ENCODE results near the gene HIBCH.
"Not testable (repeated sequence)": the region's sequence is repeated elsewhere in the genome, so short reads cannot be mapped to it uniquely, and the experiment has no call there.

HIBCH gene

DNA sequence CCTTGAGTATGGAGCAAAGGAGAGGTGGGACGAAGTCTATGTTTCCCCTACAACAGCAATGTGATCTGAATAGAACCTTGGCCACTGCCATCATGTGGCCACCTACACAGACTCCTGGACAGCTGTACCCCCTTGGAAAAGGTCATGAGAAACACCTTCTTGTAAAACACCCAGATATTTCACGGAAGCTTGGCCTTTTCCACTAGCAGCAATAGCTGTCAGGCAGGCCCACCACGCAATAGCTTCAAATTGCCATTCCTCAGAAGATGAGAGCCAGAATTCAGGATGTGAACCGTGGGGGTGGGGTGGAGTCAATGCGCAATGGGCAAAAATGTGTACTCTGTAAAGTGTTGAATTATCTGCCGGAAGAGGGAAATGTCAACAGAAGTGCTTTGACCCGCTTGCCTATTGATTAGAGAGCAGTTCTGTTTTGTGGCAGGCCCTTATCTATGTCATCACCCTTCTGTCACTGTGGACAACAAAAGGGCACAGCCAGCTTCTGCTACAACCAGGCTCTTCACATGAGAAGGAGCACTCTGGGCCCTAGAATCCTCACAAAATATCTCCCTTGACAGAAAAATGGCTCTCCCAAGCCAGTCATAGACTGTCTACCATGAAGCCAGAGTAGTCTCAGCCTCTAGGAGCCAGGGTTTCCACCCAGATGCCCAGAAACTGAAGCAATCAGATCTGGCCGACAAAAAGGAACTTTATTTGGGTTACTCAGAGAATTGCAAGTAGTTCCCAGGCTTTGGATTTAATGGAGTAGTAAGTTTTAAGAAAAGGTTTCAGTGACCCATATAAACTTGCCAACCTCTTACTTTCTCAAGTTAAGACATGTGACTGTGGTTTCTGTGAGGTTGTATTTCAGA, 33.3 kb upstream of the HIBCH start:
- H3K27me3 Mint-ChIP-seq, result no peaks in the 10 kb centered on the region
- H3K4me3 Mint-ChIP-seq, result no peak overlapping the region
- peaks cover 10% of the 10 kb centered on the region for H3K36me3 Mint-ChIP-seq (ENCODE audit: low read depth)
- no peak overlapping the region for H3K27ac Mint-ChIP-seq
- no peaks in the 10 kb centered on the region for H3K4me1 Mint-ChIP-seq (ENCODE audit: low read depth)
- no peaks in the 10 kb centered on the region for H3K9me3 Mint-ChIP-seq

DNA sequence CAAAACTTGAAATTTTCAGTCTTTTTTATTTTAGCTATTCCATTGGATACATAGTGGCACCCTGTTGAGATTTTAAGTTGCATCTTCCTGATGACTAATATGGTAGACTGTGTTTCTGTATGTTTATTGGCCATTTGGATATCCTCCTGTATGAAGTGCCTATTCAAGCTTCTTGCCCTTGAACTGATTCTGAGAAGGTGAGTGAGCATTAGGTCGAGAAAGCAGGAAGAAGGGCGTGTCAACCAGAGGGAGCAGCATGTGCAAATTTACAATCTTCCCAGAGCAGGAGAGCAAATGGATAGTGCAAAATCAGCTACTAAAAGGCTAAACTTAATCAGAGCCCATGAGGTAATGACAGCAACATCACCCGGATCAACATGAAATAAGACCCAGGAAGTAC, 32.3 kb upstream of the HIBCH start:
- H3K9me3 Mint-ChIP-seq, result no peaks in the 10 kb centered on the region
- H3K4me1 Mint-ChIP-seq (ENCODE audit: low read depth), result no peaks in the 10 kb centered on the region
- peaks cover 10% of the 10 kb centered on the region for H3K36me3 Mint-ChIP-seq (ENCODE audit: low read depth)
- no peak overlapping the region for H3K27ac Mint-ChIP-seq
- no peaks in the 10 kb centered on the region for H3K27me3 Mint-ChIP-seq
- no peak overlapping the region for H3K4me3 Mint-ChIP-seq

DNA sequence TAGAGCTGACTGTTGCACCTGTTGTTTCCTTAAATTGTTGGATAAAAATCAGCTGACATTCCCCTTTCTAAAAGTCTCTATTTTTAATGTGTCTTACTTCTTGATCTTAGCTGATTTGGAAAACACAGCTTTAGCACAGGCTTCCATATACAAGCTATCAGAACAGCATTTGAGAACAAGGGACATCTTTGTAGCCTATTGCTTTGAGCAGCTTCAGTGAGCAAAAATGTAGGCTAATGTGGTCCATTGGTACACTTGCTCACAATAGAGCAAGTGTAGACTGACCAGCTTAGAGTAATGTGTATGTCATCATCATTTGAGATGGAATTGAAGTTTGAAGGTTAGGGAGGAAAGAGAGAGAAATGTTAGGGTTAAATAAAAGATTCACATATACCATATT, 30.7 kb upstream of the HIBCH start:
- Mint-ChIP-seq H3K9me3 (no peaks in the 10 kb centered on the region), H3K4me3 (no peak overlapping the region), H3K4me1 (ENCODE audit: low read depth) (peaks cover 2% of the 10 kb centered on the region), H3K27ac (no peak overlapping the region), H3K27me3 (peaks cover 4% of the 10 kb centered on the region), H3K36me3 (ENCODE audit: low read depth) (peaks cover 10% of the 10 kb centered on the region)

DNA sequence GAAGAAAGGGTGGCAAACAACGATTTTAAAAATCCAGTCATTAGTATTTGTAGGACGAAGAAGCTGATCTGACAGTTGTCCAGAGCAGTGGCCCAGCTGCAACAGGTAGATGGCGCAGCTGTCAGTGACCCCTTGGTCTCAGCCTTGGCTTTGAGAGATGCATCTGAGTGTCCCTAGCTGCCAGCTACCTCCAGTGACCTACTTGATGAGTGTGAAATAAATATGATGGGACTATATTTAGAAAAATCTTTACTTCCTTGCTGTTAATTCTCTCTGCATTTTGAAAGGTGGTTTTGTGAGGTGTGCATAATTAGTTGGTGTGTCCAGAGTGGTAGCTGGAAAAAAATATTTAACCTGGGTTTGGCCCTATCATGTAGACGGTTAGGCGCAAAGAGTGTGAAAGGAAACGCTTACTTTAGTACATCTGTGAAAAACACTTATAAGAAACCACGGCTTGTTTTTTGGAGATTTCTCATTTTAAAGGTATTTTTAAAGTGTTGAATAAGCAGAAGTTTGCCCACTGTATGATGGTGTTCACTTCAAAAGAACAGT, 24.7 kb upstream of the HIBCH start:
- Mint-ChIP-seq H3K27me3 (peaks cover 4% of the 10 kb centered on the region), H3K4me3 (peak overlapping the region; percentile 86), H3K4me1 (ENCODE audit: low read depth) (peaks cover 22% of the 10 kb centered on the region), H3K36me3 (ENCODE audit: low read depth) (no peaks in the 10 kb centered on the region), H3K27ac (peak overlapping the region; percentile 84), H3K9me3 (no peaks in the 10 kb centered on the region)

DNA sequence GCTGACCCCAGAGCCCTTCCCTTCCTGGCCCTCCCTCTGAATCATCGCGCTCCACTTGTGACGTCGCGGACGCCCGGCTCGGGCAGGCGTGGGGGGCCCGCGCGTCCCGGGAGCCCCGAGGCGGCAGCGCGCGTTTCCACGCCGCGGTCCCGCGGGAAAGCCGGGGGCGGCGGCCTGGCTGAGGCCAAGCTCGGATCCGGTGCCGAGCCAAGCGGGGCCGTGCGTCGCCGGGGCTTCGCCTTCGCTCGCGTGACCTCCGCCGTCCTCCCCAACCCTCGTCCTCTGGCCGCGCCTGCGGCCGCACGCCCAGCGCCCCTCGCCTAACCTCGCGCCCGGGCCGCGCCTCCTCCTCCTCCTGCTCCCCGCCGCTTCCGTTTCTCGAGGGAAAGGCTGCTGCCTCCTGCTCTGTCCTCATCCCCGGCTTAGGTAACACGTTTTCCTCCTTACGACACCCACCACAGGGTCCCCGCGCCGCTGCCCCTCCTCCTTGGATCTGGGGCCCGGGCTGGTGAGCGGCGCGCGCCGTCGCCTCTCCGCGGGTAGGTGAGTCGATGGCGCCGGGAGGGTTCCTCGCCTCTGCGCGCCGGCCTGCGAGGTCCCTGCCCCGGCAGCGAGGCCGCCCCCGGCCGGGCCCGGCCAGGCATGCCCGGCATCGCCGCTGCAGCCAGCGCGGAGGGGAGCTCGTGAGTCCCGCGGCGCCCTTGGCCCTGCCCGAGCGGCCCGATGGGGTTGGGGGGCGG, 24.1 kb upstream of the HIBCH start, which contains the start of gene INPP1:
Gene INPP1 (plus strand): TSS at position 54 of the 740 bp plus-strand sequence. CDS start 16,514 bp downstream, outside the sequence.
- Mint-ChIP-seq H3K27me3 (peaks cover 4% of the 10 kb centered on the region), H3K36me3 (ENCODE audit: low read depth) (no peaks in the 10 kb centered on the region), H3K4me3 (peak within 1 kb of the TSS; percentile 86), H3K9me3 (no peaks in the 10 kb centered on the region), H3K27ac (peak within 1 kb of the TSS; percentile 86), H3K4me1 (ENCODE audit: low read depth) (peaks cover 22% of the 10 kb centered on the region)

DNA sequence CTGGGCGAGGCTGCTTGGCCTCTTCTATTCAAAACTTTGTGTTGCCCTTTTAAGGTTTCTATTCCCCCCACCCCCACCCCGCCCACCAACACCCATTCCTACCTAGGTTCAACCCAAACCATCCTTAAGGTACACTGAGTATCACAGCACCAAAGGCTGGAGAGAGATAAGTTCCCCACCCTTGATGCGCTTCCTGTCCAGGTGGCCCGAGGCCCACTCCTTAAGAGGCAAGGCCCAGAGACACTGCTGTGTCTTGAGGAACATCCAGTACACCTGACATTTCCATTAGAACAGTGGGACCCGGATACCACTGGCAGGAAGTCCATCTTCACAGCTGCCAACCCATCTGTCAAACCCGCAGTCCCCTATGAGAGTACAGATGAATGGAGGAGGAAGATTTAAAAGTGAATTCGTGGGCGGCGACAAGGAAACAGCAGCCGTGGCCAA, 23.5 kb upstream of the HIBCH start:
- Mint-ChIP-seq H3K36me3 (ENCODE audit: low read depth) (no peaks in the 10 kb centered on the region), H3K4me3 (peak overlapping the region; percentile 81), H3K27me3 (peaks cover 4% of the 10 kb centered on the region), H3K9me3 (no peaks in the 10 kb centered on the region), H3K4me1 (ENCODE audit: low read depth) (peaks cover 22% of the 10 kb centered on the region), H3K27ac (peak overlapping the region; percentile 86)

DNA sequence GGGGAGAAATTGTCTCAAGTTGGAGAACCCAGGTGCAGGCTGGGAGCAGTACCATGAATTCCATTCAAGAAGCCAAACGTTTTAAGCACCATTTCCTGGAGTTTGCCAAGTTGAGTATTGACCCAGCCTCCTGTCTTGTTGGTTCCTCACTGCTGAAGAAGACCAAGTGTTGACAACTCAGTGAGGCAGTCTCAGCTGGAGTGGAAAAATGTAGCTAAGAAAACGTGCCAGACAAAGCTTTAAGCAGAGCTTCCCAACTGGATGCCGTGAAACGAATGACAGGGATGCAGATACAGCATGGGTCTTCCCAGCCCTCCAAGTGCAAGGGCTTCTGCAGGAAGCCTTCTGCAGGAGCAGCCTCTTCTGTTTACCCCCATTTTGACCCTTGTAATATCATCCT, 23.0 kb upstream of the HIBCH start:
- peaks cover 22% of the 10 kb centered on the region for H3K4me1 Mint-ChIP-seq (ENCODE audit: low read depth)
- peak overlapping the region; percentile 36 for H3K27ac Mint-ChIP-seq
- H3K36me3 Mint-ChIP-seq (ENCODE audit: low read depth), result no peaks in the 10 kb centered on the region
- H3K27me3 Mint-ChIP-seq, result peaks cover 4% of the 10 kb centered on the region
- H3K9me3 Mint-ChIP-seq, result no peaks in the 10 kb centered on the region
- H3K4me3 Mint-ChIP-seq, result peak overlapping the region; percentile 81

DNA sequence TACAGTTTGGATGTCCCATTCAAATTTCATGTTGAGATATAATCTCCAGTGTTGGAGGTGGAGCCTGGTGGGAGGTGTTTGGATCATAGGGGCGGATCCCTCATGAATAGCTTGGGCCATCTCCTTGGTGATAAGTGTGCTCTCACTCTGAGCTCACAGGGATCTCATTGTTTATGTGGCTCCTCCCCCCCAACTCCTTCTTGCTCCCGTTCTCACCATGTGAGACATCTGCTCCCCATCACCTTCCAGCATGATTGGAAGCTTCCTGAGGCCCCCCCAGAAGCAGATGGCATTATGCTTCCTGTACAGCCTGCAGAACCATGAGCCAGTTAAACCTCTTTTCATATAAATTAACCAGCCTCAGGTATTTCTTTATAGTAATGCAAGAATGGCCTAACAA, 20.7 kb upstream of the HIBCH start:
- Mint-ChIP-seq H3K9me3 (no peaks in the 10 kb centered on the region), H3K27ac (no peak overlapping the region), H3K4me1 (ENCODE audit: low read depth) (peaks cover 19% of the 10 kb centered on the region), H3K27me3 (no peaks in the 10 kb centered on the region), H3K36me3 (ENCODE audit: low read depth) (no peaks in the 10 kb centered on the region), H3K4me3 (no peak overlapping the region)

DNA sequence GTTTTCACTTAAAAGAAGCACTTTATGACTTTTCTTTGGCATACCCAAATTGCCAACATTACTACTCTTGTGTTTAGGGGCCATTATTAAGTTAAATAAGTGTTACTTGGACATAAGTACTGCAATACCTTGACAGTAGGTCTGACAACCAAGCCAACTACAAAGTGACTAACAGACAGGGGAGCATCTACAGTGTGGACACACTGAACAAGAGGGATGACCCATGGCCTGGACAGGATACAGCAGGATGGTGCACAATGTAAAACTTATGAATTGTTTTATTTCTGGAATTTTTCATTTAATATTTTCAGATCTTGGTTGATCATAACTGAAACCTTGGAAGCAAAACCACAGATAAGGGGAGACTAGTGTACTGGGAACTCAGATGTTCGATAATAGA, 19.8 kb upstream of the HIBCH start:
- Mint-ChIP-seq H3K4me3 (no peak overlapping the region), H3K4me1 (ENCODE audit: low read depth) (peaks cover 12% of the 10 kb centered on the region), H3K36me3 (ENCODE audit: low read depth) (no peaks in the 10 kb centered on the region), H3K27ac (no peak overlapping the region), H3K9me3 (no peaks in the 10 kb centered on the region), H3K27me3 (no peaks in the 10 kb centered on the region)

DNA sequence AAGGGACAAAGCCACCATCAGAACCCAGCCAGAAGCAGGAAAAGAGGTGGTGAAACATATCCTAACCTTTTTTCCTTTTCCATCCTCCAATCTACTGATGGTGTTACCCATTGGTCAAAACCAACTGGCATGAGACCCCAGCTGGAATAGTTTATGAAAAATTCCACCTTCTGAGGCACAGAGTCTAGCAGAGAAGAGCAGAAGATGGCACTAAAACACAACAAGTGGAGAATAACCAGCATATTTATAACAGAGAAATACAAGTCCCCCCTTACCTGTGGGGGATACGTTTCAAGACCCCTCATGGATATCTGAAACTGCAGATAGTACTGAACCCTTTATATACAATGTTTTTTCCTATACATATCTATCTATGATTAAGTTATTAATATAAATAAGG, 18.8 kb upstream of the HIBCH start:
- H3K4me1 Mint-ChIP-seq (ENCODE audit: low read depth), result peaks cover 9% of the 10 kb centered on the region
- no peaks in the 10 kb centered on the region for H3K36me3 Mint-ChIP-seq (ENCODE audit: low read depth)
- no peaks in the 10 kb centered on the region for H3K27me3 Mint-ChIP-seq
- no peaks in the 10 kb centered on the region for H3K9me3 Mint-ChIP-seq
- no peak overlapping the region for H3K4me3 Mint-ChIP-seq
- H3K27ac Mint-ChIP-seq, result no peak overlapping the region

DNA sequence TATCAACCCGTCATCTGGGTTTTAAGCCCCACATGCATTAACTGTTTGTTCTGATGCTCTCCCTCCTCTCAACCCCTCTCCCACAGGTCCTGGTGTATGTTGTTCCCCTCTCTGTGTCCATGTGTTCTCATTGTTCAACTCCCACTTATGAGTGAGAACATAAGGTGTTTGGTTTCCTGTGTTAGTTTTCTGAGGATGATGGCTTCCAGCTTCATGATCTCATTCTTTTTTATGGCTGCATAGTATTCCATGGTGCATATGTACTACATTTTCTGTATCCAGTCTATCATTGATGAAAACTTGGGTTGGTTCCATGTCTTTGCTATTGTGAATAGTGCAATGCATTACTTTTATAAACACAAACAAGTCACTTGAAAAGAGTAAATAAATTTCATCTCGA, 16.8 kb upstream of the HIBCH start:
- H3K27me3 Mint-ChIP-seq, result no peaks in the 10 kb centered on the region
- no peak overlapping the region for H3K4me3 Mint-ChIP-seq
- no peaks in the 10 kb centered on the region for H3K36me3 Mint-ChIP-seq (ENCODE audit: low read depth)
- H3K9me3 Mint-ChIP-seq, result no peaks in the 10 kb centered on the region
- H3K4me1 Mint-ChIP-seq (ENCODE audit: low read depth), result no peaks in the 10 kb centered on the region
- H3K27ac Mint-ChIP-seq, result no peak overlapping the region

DNA sequence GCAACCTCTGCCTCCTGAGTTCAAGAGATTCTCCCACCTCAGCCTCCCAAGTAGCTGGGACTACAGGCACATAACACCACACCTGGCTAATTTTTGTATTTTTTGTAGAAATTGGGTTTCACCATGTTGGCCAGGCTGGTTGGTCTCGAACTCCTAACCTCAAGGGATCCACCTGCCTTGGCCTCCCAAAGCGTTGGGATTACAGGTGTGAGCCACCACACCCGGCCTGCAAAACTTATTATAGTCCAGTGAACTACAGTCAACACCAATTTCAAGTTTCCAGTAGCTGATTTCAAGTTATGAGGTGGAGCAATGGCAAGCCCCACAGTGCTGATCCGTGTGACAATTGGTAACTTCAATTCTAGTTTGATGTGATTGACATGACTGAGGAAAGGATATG, 16.0 kb upstream of the HIBCH start:
- H3K36me3 Mint-ChIP-seq (ENCODE audit: low read depth); H3K27ac Mint-ChIP-seq; H3K4me3 Mint-ChIP-seq; H3K27me3 Mint-ChIP-seq; H3K4me1 Mint-ChIP-seq (ENCODE audit: low read depth); H3K9me3 Mint-ChIP-seq: not testable (repeated sequence)

DNA sequence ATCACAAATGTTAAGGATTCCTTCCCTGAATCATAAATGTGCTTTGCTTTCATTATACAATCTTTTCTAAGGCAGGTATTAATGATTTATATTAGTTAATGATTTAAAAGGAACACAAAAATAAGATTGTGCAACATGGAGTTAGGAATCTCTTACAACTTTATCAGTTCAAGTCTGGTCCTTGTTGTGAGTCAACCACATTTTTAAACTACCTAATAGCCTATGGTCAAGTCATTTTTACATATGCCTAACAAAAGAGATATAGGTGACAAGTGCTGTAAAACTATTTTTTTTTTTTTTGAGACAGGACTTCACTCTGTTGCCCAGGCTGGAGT, 15.6 kb upstream of the HIBCH start:
- Mint-ChIP-seq H3K4me3 (no peak overlapping the region), H3K27me3 (no peaks in the 10 kb centered on the region), H3K4me1 (ENCODE audit: low read depth) (no peaks in the 10 kb centered on the region), H3K36me3 (ENCODE audit: low read depth) (no peaks in the 10 kb centered on the region), H3K9me3 (no peaks in the 10 kb centered on the region), H3K27ac (no peak overlapping the region)

DNA sequence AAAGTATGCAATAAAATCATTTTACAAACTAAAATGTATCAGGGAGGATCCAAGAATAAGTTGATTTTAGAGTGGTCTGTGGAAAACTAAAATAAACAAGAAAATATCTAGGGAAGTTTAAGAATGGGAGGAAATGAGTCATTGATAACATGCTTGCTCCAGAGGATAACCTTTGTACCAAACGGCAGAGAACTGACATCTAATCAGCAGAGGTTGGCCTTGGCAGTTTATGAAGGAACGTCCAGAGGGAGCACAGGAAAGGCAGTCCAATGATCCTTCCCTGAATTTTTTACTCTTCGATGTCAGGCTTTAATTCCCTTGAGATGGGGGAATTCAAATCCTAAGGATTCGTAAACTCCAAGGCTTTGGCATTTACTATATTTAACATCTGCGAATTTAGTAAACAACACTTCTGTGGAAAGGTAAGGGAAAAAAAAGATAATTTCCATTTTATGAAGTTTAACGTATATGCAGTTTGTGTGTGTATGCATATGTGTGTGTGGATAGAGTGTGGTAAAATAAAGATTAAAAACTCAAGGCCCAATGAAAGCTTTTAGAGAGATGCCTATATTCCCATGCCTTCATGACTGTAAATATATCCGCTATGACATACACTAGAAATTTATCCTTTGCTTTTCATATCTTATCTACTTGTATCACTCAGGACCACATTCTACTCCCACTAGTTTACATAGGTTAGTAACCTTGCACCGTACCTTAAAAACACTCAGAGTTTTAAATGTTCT, 15.0 kb upstream of the HIBCH start:
- H3K9me3 Mint-ChIP-seq, result no peaks in the 10 kb centered on the region
- no peaks in the 10 kb centered on the region for H3K36me3 Mint-ChIP-seq (ENCODE audit: low read depth)
- no peaks in the 10 kb centered on the region for H3K4me1 Mint-ChIP-seq (ENCODE audit: low read depth)
- peaks cover 4% of the 10 kb centered on the region for H3K27me3 Mint-ChIP-seq
- H3K4me3 Mint-ChIP-seq, result no peak overlapping the region
- peak overlapping the region; percentile 2 for H3K27ac Mint-ChIP-seq

DNA sequence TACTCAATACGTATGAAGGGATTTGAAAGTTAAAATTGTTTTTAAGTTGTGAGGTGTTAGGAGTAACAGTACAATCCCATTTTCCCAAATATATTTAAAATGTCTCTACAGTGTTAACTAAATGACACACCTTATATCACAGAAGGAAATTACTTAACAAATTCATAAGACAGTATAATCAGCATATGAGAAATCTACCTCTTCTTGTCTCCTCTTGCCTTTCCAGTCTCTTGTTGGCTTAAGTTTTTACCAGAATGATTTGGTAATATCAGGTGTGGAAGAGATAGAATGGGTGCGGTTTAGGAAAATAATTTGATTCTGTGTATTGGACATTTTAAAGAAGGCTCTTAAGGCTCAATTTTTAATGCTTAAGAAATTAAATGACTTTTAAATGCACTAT, 14.3 kb upstream of the HIBCH start:
- Mint-ChIP-seq H3K9me3 (no peaks in the 10 kb centered on the region), H3K27ac (no peak overlapping the region), H3K36me3 (ENCODE audit: low read depth) (no peaks in the 10 kb centered on the region), H3K4me1 (ENCODE audit: low read depth) (no peaks in the 10 kb centered on the region), H3K4me3 (no peak overlapping the region), H3K27me3 (peaks cover 10% of the 10 kb centered on the region)
